IMR-90 (cell line): ENCODE results near the gene SCYGR3. TPM values are rescaled to one million over a fixed set of nuclear protein-coding genes. Genes with fewer than 3 reads are reported as not detected.

Experiments used
- ATAC-seq: fragments of 200-7000 bp; cut with Tn5 transposase; 2 replicates; pipeline ENCODE4 v1.9.1; 2020; ENCODE audit warnings: low read depth, mild to moderate bottlenecking, moderate library complexity
- BruUV-seq: library from RNA; stranded (reverse); fragments of 400-500 nt; replicated peaks from 2 replicates; lab custom pipeline; 2021; lab: Mats Ljungman, UMichigan
- CTCF ChIA-PET: fragments of 300-600 bp; formaldehyde crosslinking; extraction: SDS; loops from one replicate; lab custom pipeline; 2021; ENCODE audit warnings: antibody characterized with exemption; lab: Yijun Ruan, JAX
- POLR2A ChIA-PET: fragments of 300-600 bp; sonication (Branson Sonifier 250); formaldehyde crosslinking; loops from one replicate; lab custom pipeline; 2022; ENCODE audit warnings: antibody characterized with exemption; ENCODE audit not compliant: unreplicated experiment; lab: Charles Lee
- DNase-seq: peaks from one replicate; pipeline ENCODE4 v3.0.0; 2013
- H2AFZ ChIP-seq: replicated peaks from 2 replicates; pipeline ENCODE3; 2013; ENCODE audit warnings: low read length, mild to moderate bottlenecking; ENCODE audit not compliant: poor library complexity
- H2AK5ac ChIP-seq: 2 replicates; pipeline ENCODE4 v1.6.1; 2013; ENCODE audit warnings: low read depth, low read length, inconsistent platforms
- H2AK9ac ChIP-seq: replicated peaks from 2 replicates; pipeline ENCODE3; 2013; ENCODE audit warnings: mild to moderate bottlenecking, low read depth, low read length, moderate library complexity; ENCODE audit not compliant: poor library complexity
- H2BK120ac ChIP-seq: 2 replicates; pipeline ENCODE4 v1.6.1; 2013; ENCODE audit warnings: low read depth, low read length, inconsistent platforms
- H2BK15ac ChIP-seq: 3 replicates; pipeline ENCODE4 v1.6.1; 2013; ENCODE audit warnings: low read depth, low read length, inconsistent platforms
- H2BK20ac ChIP-seq: 2 replicates; pipeline ENCODE4 v1.6.1; 2013; ENCODE audit warnings: low read depth, mild to moderate bottlenecking, inconsistent platforms, low read length, moderate library complexity
- H2BK5ac ChIP-seq: 2 replicates; pipeline ENCODE4 v1.6.1; 2013; ENCODE audit warnings: mild to moderate bottlenecking, low read depth, low read length, inconsistent platforms; ENCODE audit not compliant: poor library complexity, severe bottlenecking
- H3K14ac ChIP-seq: replicated peaks from 2 replicates; pipeline ENCODE4 v1.6.1; 2013; ENCODE audit warnings: low read depth, low read length, inconsistent platforms
- H3K18ac ChIP-seq: 2 replicates; pipeline ENCODE4 v1.6.1; 2013; ENCODE audit warnings: low read depth, low read length, control low read depth
- H3K23ac ChIP-seq: 2 replicates; pipeline ENCODE4 v1.6.1; 2013; ENCODE audit warnings: low read depth, low read length, inconsistent platforms
- H3K27ac ChIP-seq: 2 replicates; pipeline ENCODE4 v1.5.1; 2013; ENCODE audit warnings: mild to moderate bottlenecking, control low read depth, low read length; ENCODE audit not compliant: insufficient read depth
- H3K27me3 ChIP-seq: 2 replicates; pipeline ENCODE4 v1.6.1; 2013; ENCODE audit warnings: low read length; ENCODE audit not compliant: control insufficient read depth, insufficient read depth
- H3K36me3 ChIP-seq: 2 replicates; pipeline ENCODE4 v1.6.1; 2013; ENCODE audit warnings: low read length, mixed read lengths; ENCODE audit not compliant: control insufficient read depth, insufficient read depth
- H3K4ac ChIP-seq: 2 replicates; pipeline ENCODE4 v1.6.1; 2013; ENCODE audit warnings: low read depth, low read length, inconsistent platforms
- H3K4me1 ChIP-seq: 2 replicates; pipeline ENCODE4 v1.6.1; 2013; ENCODE audit warnings: low read length, mixed read lengths; ENCODE audit not compliant: control insufficient read depth, insufficient read depth
- H3K4me2 ChIP-seq: 2 replicates; pipeline ENCODE4 v1.6.1; 2013; ENCODE audit warnings: low read depth, mild to moderate bottlenecking, control low read depth, low read length, moderate library complexity
- H3K4me3 ChIP-seq: 2 replicates; pipeline ENCODE4 v1.5.1; 2013; ENCODE audit warnings: low read depth, mild to moderate bottlenecking, control low read depth, low read length, moderate library complexity; ENCODE audit not compliant: insufficient read depth
- H3K56ac ChIP-seq: 2 replicates; pipeline ENCODE4 v1.6.1; 2013; ENCODE audit warnings: low read length, inconsistent platforms; ENCODE audit not compliant: insufficient read depth; ENCODE audit errors: extremely low read depth
- H3K79me1 ChIP-seq, 2 experiments: 2 replicates each; pipeline ENCODE4 v1.6.1; 2013; ENCODE audit warnings: low read length in 2 of 2, inconsistent platforms in 1 of 2, low read depth in 1 of 2
- H3K9ac ChIP-seq: 2 replicates; pipeline ENCODE4 v1.6.1; 2013; ENCODE audit warnings: low read depth, low read length, control low read depth
- H3K9me1 ChIP-seq: 2 replicates; pipeline ENCODE4 v1.6.1; 2013; ENCODE audit warnings: low read length, inconsistent platforms; ENCODE audit not compliant: insufficient read depth
- H3K9me3 ChIP-seq: 2 replicates; pipeline ENCODE4 v1.6.1; 2013; ENCODE audit warnings: low read length; ENCODE audit not compliant: control insufficient read depth, insufficient read depth
- H4K20me1 ChIP-seq: 2 replicates; pipeline ENCODE4 v1.6.1; 2013; ENCODE audit warnings: low read length, inconsistent platforms; ENCODE audit not compliant: insufficient read depth
- H4K5ac ChIP-seq: 2 replicates; pipeline ENCODE4 v1.6.1; 2013; ENCODE audit warnings: mild to moderate bottlenecking, low read depth, low read length, control low read depth
- H4K8ac ChIP-seq, 2 experiments: 2 replicates each; pipeline ENCODE4 v1.6.1; 2013; ENCODE audit warnings: low read depth in 2 of 2, low read length in 2 of 2, control low read depth in 1 of 2, inconsistent platforms in 1 of 2
- H4K91ac ChIP-seq: 2 replicates; pipeline ENCODE4 v1.6.1; 2013; ENCODE audit warnings: low read depth, low read length, inconsistent platforms; ENCODE audit not compliant: insufficient read depth
- BHLHE40 ChIP-seq: fragments of 150-350 bp; IDR thresholded peaks from 2 replicates; pipeline ENCODE4 v1.6.1; 2016; ENCODE audit warnings: mild to moderate bottlenecking, low read depth, low read length
- CEBPB ChIP-seq: IDR thresholded peaks from 2 replicates; pipeline ENCODE4 v1.6.1; 2012; ENCODE audit warnings: low read depth, low read length, improper control_type of control experiment
- CHD1 ChIP-seq: IDR thresholded peaks from 2 replicates; pipeline ENCODE4 v1.6.1; 2012; ENCODE audit warnings: low read depth, low read length, improper control_type of control experiment
- FOS ChIP-seq: fragments of 150-350 bp; IDR thresholded peaks from 2 replicates; pipeline ENCODE4 v1.6.1; 2016; ENCODE audit warnings: low read depth, low read length
- MAFK ChIP-seq: IDR thresholded peaks from 2 replicates; pipeline ENCODE4 v1.6.1; 2012; ENCODE audit warnings: low read depth, low read length, improper control_type of control experiment
- MAZ ChIP-seq: IDR thresholded peaks from 2 replicates; pipeline ENCODE4 v1.6.1; 2012; ENCODE audit warnings: low read depth, mild to moderate bottlenecking, low read length, improper control_type of control experiment, moderate library complexity, borderline replicate concordance
- MXI1 ChIP-seq: IDR thresholded peaks from 2 replicates; pipeline ENCODE4 v1.6.1; 2012; ENCODE audit warnings: low read depth, mild to moderate bottlenecking, low read length, moderate library complexity, borderline replicate concordance
- POLR2A ChIP-seq: IDR thresholded peaks from 2 replicates; pipeline ENCODE4 v1.6.1; 2012; ENCODE audit warnings: mild to moderate bottlenecking, low read depth, low read length
- RCOR1 ChIP-seq: IDR thresholded peaks from 2 replicates; pipeline ENCODE4 v1.6.1; 2012; ENCODE audit warnings: mild to moderate bottlenecking, low read length, improper control_type of control experiment; ENCODE audit not compliant: insufficient replicate concordance
- RFX5 ChIP-seq: IDR thresholded peaks from 2 replicates; pipeline ENCODE4 v1.8.0; 2012; ENCODE audit warnings: low read depth, mild to moderate bottlenecking, low read length, moderate library complexity
- SMC3 ChIP-seq: fragments of 150-350 bp; IDR thresholded peaks from 2 replicates; pipeline ENCODE4 v1.6.1; 2016; ENCODE audit warnings: low read depth, mild to moderate bottlenecking, antibody characterized with exemption, low read length, moderate library complexity
- WGBS, 2 experiments: methylation state at CpG; one replicate each; pipeline versions ENCODE4 v1.1.5 to v1.1.7; 2013; ENCODE audit warnings: missing lambda C conversion rate in 2 of 2; ENCODE audit not compliant: insufficient read length in 1 of 2; ENCODE audit errors: extremely low coverage in 2 of 2; 5-methylcytosine and 5-hydroxymethylcytosine counted together
- dilution Hi-C: fragments of 300-500 bp; cut with HindIII; formaldehyde crosslinking; loops from one replicate; pipeline ENCODE4 v1.14.3; 2018; ENCODE audit warnings: low sequenced_read_pairs; ENCODE audit not compliant: unreplicated experiment
- in situ Hi-C: fragments of 300-500 bp; cut with MboI; formaldehyde crosslinking; loops from 3 replicates; pipeline ENCODE4 v1.14.3; 2019; ENCODE audit warnings: low sequenced_read_pairs, inconsistent platforms, mixed read lengths
- intact Hi-C: fragments of 100-400 bp; cut with micrococcal nuclease; formaldehyde crosslinking; loops from 2 replicates; pipeline ENCODE4 v1.10.0; 2022
- polyA plus RNA-seq, 3 experiments: library from polyadenylated mRNA; depleted of rRNA; stranded (reverse); fragments of >200 nt; gene quantifications; 2 replicates each; pipeline ENCODE4 v1.2.3, GENCODE V29; 2012; ENCODE audit warnings: low replicate concordance in 1 of 3
- total RNA-seq: library from RNA; depleted of rRNA; stranded (reverse); fragments of >200 nt; gene quantifications from 2 replicates; pipeline ENCODE4 v1.2.3, GENCODE V29; 2012
- TF ChIP-seq, protein P1 (sequence below): conservative IDR thresholded peaks from 2 replicates; pipeline ENCODE4 v1.5.1; 2012; ENCODE audit warnings: mild to moderate bottlenecking, low read depth, low read length, improper control_type of control experiment
- TF ChIP-seq, protein P2 (sequence below): fragments of 150-350 bp; IDR thresholded peaks from 2 replicates; pipeline ENCODE4 v1.6.1; 2017; ENCODE audit warnings: mild to moderate bottlenecking, antibody characterized with exemption, low read length, low read depth
- TF ChIP-seq, protein P3 (sequence below): fragments of 150-350 bp; IDR thresholded peaks from 2 replicates; pipeline ENCODE4 v1.6.1; 2016; ENCODE audit warnings: low read depth, mild to moderate bottlenecking, low read length, moderate library complexity, borderline replicate concordance

SCYGR3 gene
- total and polyA plus RNA-seq, 2 of the 4 experiments (the other 2 are of a cell fraction), result not detected

- Histone ChIP-seq H3K18ac (no peak overlapping the region), H3K9me1 (no peaks in the 10 kb centered on the region), H2BK15ac (no peak overlapping the region), H2AFZ (no peak overlapping the region), H3K27ac (no peak overlapping the region), H2BK120ac (no peak overlapping the region), H4K8ac (no peak overlapping the region), H3K36me3 (no peaks in the 10 kb centered on the region), H4K20me1 (no peaks in the 10 kb centered on the region), H3K14ac (no peak overlapping the region), H3K23ac (no peak overlapping the region), H4K91ac (no peak overlapping the region), H3K4ac (no peak overlapping the region), H2BK20ac (no peak overlapping the region), H3K9ac (no peak overlapping the region), H3K4me1 (no peaks in the 10 kb centered on the region), H3K27me3 (no peaks in the 10 kb centered on the region), H2AK9ac (no peak overlapping the region), H3K56ac (no peak overlapping the region), H3K79me1 (no peaks in the 10 kb centered on the region), H3K4me2 (no peak overlapping the region), H2AK5ac (no peak overlapping the region), H4K5ac (no peak overlapping the region), H3K4me3 (no peak overlapping the region), H3K9me3 (no peaks in the 10 kb centered on the region), H2BK5ac (no peak overlapping the region)
- dilution Hi-C loops, result no loop called here
- intact Hi-C loops, result no loop called here
- no TSS peak for BruUV-seq
- ATAC-seq (no peak), DNase-seq (no peak)
- ChIA-PET POLR2A (no interaction called here), CTCF (interaction anchor here (1.0 kb wide), 1 partner anchor 28 kb away, joined by 3 read pairs; no protein-coding TSS in a partner anchor)
- in situ Hi-C loops, result no loop called here
- TF ChIP-seq RCOR1 (no peak), CHD1 (no peak), FOS (no peak), MAZ (no peak), MAFK (no peak), RFX5 (no peak), POLR2A (no peak), CEBPB (no peak), SMC3 (no peak), MXI1 (no peak), BHLHE40 (no peak)
- TF ChIP-seq, protein P1, sequence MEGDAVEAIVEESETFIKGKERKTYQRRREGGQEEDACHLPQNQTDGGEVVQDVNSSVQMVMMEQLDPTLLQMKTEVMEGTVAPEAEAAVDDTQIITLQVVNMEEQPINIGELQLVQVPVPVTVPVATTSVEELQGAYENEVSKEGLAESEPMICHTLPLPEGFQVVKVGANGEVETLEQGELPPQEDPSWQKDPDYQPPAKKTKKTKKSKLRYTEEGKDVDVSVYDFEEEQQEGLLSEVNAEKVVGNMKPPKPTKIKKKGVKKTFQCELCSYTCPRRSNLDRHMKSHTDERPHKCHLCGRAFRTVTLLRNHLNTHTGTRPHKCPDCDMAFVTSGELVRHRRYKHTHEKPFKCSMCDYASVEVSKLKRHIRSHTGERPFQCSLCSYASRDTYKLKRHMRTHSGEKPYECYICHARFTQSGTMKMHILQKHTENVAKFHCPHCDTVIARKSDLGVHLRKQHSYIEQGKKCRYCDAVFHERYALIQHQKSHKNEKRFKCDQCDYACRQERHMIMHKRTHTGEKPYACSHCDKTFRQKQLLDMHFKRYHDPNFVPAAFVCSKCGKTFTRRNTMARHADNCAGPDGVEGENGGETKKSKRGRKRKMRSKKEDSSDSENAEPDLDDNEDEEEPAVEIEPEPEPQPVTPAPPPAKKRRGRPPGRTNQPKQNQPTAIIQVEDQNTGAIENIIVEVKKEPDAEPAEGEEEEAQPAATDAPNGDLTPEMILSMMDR, result no peak
- TF ChIP-seq, protein P2, sequence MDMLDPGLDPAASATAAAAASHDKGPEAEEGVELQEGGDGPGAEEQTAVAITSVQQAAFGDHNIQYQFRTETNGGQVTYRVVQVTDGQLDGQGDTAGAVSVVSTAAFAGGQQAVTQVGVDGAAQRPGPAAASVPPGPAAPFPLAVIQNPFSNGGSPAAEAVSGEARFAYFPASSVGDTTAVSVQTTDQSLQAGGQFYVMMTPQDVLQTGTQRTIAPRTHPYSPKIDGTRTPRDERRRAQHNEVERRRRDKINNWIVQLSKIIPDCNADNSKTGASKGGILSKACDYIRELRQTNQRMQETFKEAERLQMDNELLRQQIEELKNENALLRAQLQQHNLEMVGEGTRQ, result no peak
- TF ChIP-seq, protein P3, sequence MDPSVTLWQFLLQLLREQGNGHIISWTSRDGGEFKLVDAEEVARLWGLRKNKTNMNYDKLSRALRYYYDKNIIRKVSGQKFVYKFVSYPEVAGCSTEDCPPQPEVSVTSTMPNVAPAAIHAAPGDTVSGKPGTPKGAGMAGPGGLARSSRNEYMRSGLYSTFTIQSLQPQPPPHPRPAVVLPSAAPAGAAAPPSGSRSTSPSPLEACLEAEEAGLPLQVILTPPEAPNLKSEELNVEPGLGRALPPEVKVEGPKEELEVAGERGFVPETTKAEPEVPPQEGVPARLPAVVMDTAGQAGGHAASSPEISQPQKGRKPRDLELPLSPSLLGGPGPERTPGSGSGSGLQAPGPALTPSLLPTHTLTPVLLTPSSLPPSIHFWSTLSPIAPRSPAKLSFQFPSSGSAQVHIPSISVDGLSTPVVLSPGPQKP, result no peak
- WGBS, 2 experiments, result no CpG with 5 or more reads among the region's 3 CpGs
Measured at GRCh38 chr2:227630322-227630721, 15.7 kb upstream of the SCYGR3 start.
